Activated CD8-positive, alpha-beta memory T cell treated with anti-CD3 and anti-CD28 coated beads for 48 hours (primary cell): ENCODE measurements around the gene EHMT2.
A peak's percentile ranks its signal among the peaks of the same experiment; 100 is the strongest.

ENCODE experiments used
- DNase-seq, 3 experiments: peaks; one replicate each; pipeline ENCODE4 v3.0.0-alpha.2; 2020; ENCODE audit warnings: low read depth in 2 of 3, low spot score in 2 of 3

EHMT2 gene

DNA sequence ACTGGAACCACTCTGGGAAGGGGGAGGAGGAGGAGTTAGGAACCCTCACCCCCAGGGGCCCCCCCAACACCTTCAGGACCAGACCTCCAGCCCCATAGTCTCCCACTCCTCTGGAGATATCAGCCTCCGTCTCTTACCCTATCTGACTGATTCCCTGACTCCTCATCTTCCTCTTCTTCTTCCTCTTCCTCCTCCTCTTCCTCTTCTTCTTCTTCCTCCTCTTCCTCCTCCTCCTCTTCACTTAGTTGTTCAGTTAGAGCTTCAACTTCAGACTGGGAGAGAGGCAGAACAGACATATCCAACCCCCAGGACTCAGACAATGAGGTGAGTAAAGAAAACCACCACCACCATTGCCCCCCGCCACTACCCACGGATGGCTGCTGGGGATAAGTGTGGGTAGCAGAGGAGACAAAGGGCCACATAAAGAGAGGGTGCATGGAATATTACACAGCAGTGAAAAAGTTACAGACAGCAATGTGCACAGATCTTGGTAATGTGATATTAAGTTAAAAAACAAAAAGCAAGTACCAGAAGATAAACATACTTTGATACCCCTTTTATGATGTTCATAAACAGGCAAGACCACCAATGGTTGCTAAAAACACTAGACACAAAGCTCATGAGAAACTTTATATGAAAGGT is 8.0 kb downstream of the EHMT2 start:
- DNase-seq = no peak

GRCh38 chr6:31888276-31889258 is 8.9 kb downstream of the EHMT2 start:
- DNase-seq = peak in 1 of 3 experiments; percentile 48

- DNase-seq = no peak
Measured at GRCh38 chr6:31887173-31888007, 10.1 kb downstream of the EHMT2 start.

DNA sequence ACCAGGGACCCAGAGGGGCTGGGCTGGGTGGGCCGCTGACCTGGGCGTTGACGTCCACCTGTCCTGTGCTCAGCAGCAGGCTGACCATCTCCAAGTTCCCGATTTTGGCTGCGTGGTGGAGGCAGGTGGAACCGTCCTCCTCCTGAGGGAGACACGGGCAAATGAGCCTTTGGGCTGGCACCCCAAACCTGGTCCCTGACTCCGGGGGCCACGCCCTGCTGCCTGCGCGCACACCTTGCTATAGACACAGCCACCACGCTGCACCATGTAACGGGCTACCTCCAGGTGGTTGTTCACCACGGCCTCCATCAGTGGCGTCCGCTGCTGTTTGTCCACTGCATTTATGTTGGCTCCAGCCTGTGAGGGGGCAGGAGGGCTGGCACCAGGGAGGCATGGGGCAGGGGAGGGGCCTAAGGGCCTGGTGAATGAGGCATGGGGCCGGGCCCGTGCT is 10.9 kb downstream of the EHMT2 start:
- no peak for DNase-seq

DNA sequence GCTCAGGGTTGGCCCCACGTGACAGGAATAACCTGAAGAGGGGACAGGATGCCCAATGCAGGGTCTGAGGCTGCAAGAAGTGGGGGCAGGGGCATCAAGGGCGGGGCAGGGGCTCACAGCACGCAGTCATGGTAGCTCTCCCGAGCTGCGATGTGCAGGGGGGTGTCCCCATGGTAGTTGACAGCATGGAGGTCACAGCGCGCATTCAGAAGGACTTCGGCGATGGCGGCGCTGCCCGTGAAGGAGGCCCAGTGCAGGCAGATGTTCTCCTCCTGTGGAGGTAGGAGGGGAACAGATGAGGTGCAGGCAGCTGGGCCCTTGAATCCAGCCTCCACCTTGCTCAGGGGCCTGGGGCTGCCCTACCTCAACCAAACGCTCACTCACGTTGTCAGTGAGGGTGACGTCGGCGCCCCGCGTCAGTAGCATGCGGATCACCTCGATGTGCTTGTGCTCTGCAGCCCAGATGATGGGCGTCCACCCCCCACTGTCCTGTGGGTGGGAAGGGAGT is 12.9 kb downstream of the EHMT2 start:
- DNase-seq = no peak

DNA sequence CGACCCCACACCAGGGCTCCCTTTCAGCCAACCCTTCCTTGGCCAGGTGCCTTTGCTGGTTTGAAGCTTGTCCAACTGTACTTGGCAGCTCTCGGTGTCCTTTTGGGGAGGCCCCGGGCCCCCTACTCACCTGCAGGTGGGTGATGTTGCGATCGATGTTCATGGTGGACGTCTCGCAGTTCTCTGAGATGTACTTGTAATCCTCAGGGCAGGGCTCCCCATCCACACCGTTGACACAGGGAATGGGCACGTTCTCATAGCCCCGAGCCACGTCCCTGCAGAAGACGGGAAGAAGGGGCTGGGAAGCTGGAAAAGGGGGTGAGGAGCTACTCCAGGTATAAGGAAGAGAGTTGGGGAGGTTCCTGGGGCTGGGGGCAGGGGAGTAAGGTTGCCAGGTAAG is 13.8 kb downstream of the EHMT2 start:
- DNase-seq = no peak

- no peak for DNase-seq
Measured at GRCh38 chr6:31882344-31882743, 15.2 kb downstream of the EHMT2 start.

- DNase-seq = no peak
Measured at GRCh38 chr6:31881136-31881859, 16.2 kb downstream of the EHMT2 start.

- DNase-seq = no peak
Measured at GRCh38 chr6:31880616-31881015, 16.9 kb downstream of the EHMT2 start.

GRCh38 chr6:31879901-31880300 is 17.6 kb downstream of the EHMT2 start:
- no peak for DNase-seq

- no peak for DNase-seq
Measured at GRCh38 chr6:31879143-31879542, 18.4 kb downstream of the EHMT2 start.

DNA sequence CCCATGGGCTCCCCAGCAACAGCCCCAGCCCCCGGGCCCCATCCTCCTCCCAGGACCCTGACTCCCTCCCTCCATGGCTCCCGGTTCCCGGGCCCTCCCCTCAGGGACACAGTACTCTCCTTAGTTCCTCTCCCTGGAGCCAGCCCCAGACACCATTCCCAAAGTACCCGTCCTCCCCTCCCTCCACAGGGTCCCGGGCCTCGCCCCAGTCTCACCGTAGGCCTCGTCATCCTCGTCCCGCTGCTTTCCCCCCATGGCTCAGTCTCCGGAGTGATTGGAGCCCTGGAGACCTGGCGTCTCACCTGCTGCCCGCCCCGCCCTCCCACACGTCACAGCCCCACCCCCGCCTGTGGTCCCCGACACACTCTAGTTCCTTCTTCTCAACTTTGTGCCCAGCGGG is 18.8 kb downstream of the EHMT2 start, which contains the start of gene SLC44A4:
TSS of gene SLC44A4 (minus strand) at position 272 of the 400 bp plus-strand sequence. CDS start at position 255, 17 bp downstream.
- DNase-seq = no peak

- no peak for DNase-seq
Measured at GRCh38 chr6:31878222-31878621, 19.3 kb downstream of the EHMT2 start.

- DNase-seq = no peak
Measured at GRCh38 chr6:31877651-31878161, 19.8 kb downstream of the EHMT2 start.

DNA sequence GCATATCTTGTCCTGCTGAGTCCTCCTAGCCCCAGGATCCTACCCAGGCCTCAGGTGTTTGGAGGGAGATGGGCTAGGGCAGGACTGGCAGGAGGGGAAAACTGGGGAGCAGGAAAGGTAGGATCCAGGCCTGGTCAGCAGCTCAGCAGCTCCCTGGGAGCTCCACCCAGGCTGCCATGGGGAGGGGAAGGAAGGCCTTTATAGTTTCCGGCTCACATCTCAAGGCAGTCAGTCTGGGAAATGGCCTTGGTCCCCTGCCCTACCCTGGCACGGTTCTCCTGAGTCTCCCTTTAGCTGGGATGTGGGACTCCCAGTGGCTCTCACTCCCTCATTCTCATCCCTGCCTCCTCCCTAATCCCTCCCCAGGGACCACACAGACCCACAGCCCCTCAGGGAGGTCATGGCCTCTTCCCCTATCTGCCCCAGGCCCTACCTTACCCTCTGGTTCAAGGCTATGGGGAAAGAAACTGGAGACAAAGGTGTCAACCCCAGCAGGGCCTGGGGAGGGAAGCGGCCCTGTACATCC is 20.3 kb downstream of the EHMT2 start:
- no peak for DNase-seq

DNA sequence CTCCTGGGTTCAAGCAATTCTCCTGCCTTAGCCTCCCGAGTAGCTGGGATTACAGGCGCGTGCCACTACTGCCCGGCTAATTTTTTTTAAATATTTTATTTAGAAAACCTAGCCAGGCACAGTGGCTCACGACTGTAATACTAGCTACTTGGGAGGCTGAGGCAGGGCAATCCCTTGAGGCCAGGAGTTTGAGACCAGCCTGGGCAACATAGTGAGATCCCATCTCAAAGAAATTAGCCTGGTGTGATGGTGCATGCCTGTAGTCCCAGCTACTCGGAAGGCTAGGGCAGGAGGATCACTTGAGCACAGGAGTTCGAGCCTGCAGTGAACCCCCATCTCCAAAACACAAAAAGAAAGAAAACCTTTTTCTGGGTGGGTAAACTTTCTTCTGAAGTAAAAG is 21.1 kb downstream of the EHMT2 start:
- DNase-seq = no peak

DNA sequence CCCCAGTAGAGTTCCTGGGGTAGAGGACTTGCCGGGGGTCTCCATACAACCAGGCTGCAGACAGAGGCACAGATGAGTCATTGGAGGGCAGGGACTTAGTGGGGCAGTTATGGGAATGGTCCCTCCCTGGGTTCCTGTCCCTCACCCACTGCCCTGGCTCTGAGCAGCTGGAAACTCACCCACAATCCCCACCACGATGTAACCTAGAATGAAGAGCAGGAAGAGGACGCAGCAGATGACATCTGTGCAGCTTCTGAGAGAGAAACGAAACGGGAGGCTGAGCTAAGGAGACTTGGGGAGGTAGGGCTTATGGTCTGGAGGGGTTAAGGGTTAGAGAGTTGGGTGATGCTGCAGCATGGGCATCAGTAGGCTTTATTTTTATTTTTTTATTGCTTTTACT is 21.6 kb downstream of the EHMT2 start:
- no peak for DNase-seq

GRCh38 chr6:31874836-31875572 is 22.5 kb downstream of the EHMT2 start:
- no peak for DNase-seq

GRCh38 chr6:31874084-31874670 is 23.3 kb downstream of the EHMT2 start:
- DNase-seq = no peak
